PC-3 (cell line): ENCODE measurements around the gene EPB41L4A. TPM values are rescaled to one million over a fixed set of nuclear protein-coding genes. Genes with fewer than 3 reads are reported as not detected.

Experiments
- ATAC-seq: fragments of 200-7000 bp; cut with Tn5 transposase; 2 replicates; pipeline ENCODE4 v1.9.1; 2020; ENCODE audit warnings: mild to moderate bottlenecking, moderate library complexity
- BruUV-seq: library from RNA; stranded (reverse); fragments of 400-500 nt; replicated peaks from 2 replicates; lab custom pipeline; 2021; lab: Mats Ljungman, UMichigan
- CTCF ChIA-PET: fragments of 300-600 bp; sonication (Branson Sonifier 250); formaldehyde crosslinking; loops from one replicate; lab custom pipeline; 2022; ENCODE audit warnings: antibody characterized with exemption; lab: Charles Lee
- POLR2A ChIA-PET: fragments of 300-600 bp; sonication (Branson Sonifier 250); formaldehyde crosslinking; loops from one replicate; lab custom pipeline; 2022; ENCODE audit warnings: antibody characterized with exemption; ENCODE audit not compliant: unreplicated experiment; lab: Charles Lee
- DNase-seq: peaks from one replicate; pipeline ENCODE4 v3.0.0-alpha.2; 2015
- H2AFZ ChIP-seq: fragments of 300-600 bp; sonication (generic); 2 replicates; pipeline ENCODE4 v1.6.0; 2016; ENCODE audit warnings: antibody characterized with exemption, low read length
- H3F3A ChIP-seq: fragments of 300-600 bp; sonication (generic); one replicate; pipeline ENCODE4 v1.6.0; 2017; ENCODE audit warnings: antibody characterized with exemption, low read length, control low read depth, mild to moderate bottlenecking; ENCODE audit not compliant: unreplicated experiment
- H3K27ac ChIP-seq: fragments of 300-600 bp; sonication (generic); 2 replicates; pipeline ENCODE4 v1.5.1; 2016; ENCODE audit warnings: mild to moderate bottlenecking, low read length
- H3K27me3 ChIP-seq: fragments of 300-600 bp; sonication (generic); 2 replicates; pipeline ENCODE4 v1.6.1; 2016; ENCODE audit warnings: low read length, mixed read lengths
- H3K36me3 ChIP-seq: fragments of 300-600 bp; sonication (generic); 2 replicates; pipeline ENCODE4 v1.6.1; 2016; ENCODE audit warnings: low read depth, mixed run types, low read length, mixed read lengths
- H3K4me1 ChIP-seq: fragments of 300-600 bp; sonication (generic); 2 replicates; pipeline ENCODE4 v1.5.1; 2016; ENCODE audit warnings: low read length; ENCODE audit not compliant: insufficient read depth
- H3K4me2 ChIP-seq: fragments of 300-600 bp; sonication (generic); 2 replicates; pipeline ENCODE4 v1.6.0; 2016; ENCODE audit warnings: low read length
- H3K4me3 ChIP-seq: fragments of 300-600 bp; sonication (generic); 2 replicates; pipeline ENCODE4 v1.5.1; 2016; ENCODE audit warnings: mild to moderate bottlenecking, low read length, mixed read lengths
- H3K79me2 ChIP-seq: fragments of 300-600 bp; sonication (generic); 2 replicates; pipeline ENCODE4 v1.6.1; 2017; ENCODE audit warnings: low read length, mixed read lengths
- H3K9ac ChIP-seq: fragments of 300-600 bp; sonication (generic); 2 replicates; pipeline ENCODE4 v1.6.0; 2016; ENCODE audit warnings: mild to moderate bottlenecking, low read length
- H3K9me2 ChIP-seq: fragments of 300-600 bp; sonication (generic); replicated peaks from 2 replicates; pipeline ENCODE4 v1.6.1; 2016; ENCODE audit warnings: mixed run types, low read length, mixed read lengths
- H3K9me3 ChIP-seq: fragments of 300-600 bp; sonication (generic); 2 replicates; pipeline ENCODE4 v1.6.1; 2016; ENCODE audit warnings: low read length, mixed read lengths
- H4K20me1 ChIP-seq: fragments of 300-600 bp; sonication (generic); 2 replicates; pipeline ENCODE4 v1.6.1; 2016; ENCODE audit warnings: low read length, mixed read lengths
- EZH2 ChIP-seq: fragments of 300-600 bp; sonication (generic); IDR thresholded peaks from one replicate; pipeline ENCODE4 v1.6.1; 2017; ENCODE audit warnings: antibody characterized with exemption, mild to moderate bottlenecking, low read length; ENCODE audit not compliant: unreplicated experiment
- EZH2phosphoT487 ChIP-seq: fragments of 300-600 bp; sonication (generic); IDR thresholded peaks from 2 replicates; pipeline ENCODE4 v1.6.1; 2018; ENCODE audit warnings: mild to moderate bottlenecking, antibody characterized with exemption, low read length, borderline replicate concordance
- intact Hi-C: fragments of 100-400 bp; cut with micrococcal nuclease; formaldehyde crosslinking; loops from 2 replicates; pipeline ENCODE4 v1.9.0; 2023
- total RNA-seq: library from RNA; depleted of rRNA; stranded (reverse); fragments of >200 nt; gene quantifications from 2 replicates; pipeline ENCODE4 v1.2.3, GENCODE V29; 2014
- TF ChIP-seq, protein P1 (sequence below): fragments of 300-600 bp; sonication (generic); conservative IDR thresholded peaks from 2 replicates; pipeline ENCODE4 v1.5.1; 2017; ENCODE audit warnings: antibody characterized with exemption, low read depth, mild to moderate bottlenecking, low read length

The EPB41L4A gene
- total RNA-seq, 1 experiment from 2014 or later = not detected

DNA sequence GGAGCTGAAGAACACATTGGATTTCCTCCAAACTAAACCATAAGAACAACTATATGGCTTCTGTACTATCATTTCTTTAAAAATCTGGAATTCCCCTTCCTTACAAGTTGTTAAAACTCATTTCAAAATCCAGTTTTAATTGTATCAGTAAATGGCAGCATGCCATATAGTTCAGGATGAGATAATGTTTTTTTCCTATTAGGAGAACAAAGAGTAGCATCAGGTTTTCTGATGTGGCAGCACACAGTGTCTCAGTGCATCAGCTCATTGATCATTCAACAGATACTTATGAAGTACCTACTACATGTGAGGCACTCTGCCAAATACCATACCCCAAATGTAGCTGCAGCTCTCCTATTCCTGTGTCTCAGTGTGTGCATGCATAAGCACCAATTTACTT, 161.1 kb downstream of the EPB41L4A start:
- Histone ChIP-seq H3K27ac (no peak overlapping the region), H2AFZ (no peak overlapping the region), H3K9me3 (no peaks in the 10 kb centered on the region), H3K36me3 (no peaks in the 10 kb centered on the region), H3K4me2 (no peak overlapping the region), H4K20me1 (no peaks in the 10 kb centered on the region), H3K9ac (no peak overlapping the region), H3F3A (no peaks in the 10 kb centered on the region), H3K27me3 (peaks cover 76% of the 10 kb centered on the region), H3K4me1 (no peaks in the 10 kb centered on the region), H3K4me3 (no peak overlapping the region), H3K79me2 (no peaks in the 10 kb centered on the region), H3K9me2 (no peaks in the 10 kb centered on the region)
- TF ChIP-seq EZH2phosphoT487 (no peak), EZH2 (no peak)
- TF ChIP-seq, protein P1, sequence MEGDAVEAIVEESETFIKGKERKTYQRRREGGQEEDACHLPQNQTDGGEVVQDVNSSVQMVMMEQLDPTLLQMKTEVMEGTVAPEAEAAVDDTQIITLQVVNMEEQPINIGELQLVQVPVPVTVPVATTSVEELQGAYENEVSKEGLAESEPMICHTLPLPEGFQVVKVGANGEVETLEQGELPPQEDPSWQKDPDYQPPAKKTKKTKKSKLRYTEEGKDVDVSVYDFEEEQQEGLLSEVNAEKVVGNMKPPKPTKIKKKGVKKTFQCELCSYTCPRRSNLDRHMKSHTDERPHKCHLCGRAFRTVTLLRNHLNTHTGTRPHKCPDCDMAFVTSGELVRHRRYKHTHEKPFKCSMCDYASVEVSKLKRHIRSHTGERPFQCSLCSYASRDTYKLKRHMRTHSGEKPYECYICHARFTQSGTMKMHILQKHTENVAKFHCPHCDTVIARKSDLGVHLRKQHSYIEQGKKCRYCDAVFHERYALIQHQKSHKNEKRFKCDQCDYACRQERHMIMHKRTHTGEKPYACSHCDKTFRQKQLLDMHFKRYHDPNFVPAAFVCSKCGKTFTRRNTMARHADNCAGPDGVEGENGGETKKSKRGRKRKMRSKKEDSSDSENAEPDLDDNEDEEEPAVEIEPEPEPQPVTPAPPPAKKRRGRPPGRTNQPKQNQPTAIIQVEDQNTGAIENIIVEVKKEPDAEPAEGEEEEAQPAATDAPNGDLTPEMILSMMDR = no peak
- no TSS peak for BruUV-seq
- ATAC-seq = no peak
- CTCF ChIA-PET = no interaction called here
- DNase-seq = no peak
- intact Hi-C loops = no loop called here
- POLR2A ChIA-PET = no interaction called here

DNA sequence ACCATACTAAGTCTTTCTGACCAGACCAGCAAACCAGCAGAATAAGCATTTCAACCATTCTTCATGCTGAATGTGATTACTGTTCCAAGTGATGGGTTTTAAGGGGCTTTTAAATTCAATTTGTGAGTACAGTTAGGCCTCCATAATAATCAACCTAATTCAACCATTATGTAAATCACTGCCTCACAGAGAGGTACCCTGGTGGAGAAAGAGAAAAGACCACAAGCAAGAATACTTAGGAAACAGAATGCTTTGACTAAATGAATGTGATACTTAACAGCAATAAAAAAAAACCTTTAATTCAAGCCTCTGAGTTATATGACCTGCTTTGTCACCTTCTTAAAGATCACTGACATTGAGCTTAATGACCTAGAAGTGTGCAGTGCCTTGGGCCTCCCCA, 162.1 kb downstream of the EPB41L4A start:
- POLR2A ChIA-PET = no interaction called here
- Histone ChIP-seq H4K20me1 (no peaks in the 10 kb centered on the region), H3K27me3 (peaks cover 71% of the 10 kb centered on the region), H3K27ac (no peak overlapping the region), H3K4me1 (no peaks in the 10 kb centered on the region), H3K36me3 (no peaks in the 10 kb centered on the region), H2AFZ (no peak overlapping the region), H3K9ac (no peak overlapping the region), H3F3A (no peaks in the 10 kb centered on the region), H3K4me3 (no peak overlapping the region), H3K79me2 (no peaks in the 10 kb centered on the region), H3K9me2 (no peaks in the 10 kb centered on the region), H3K4me2 (no peak overlapping the region), H3K9me3 (no peaks in the 10 kb centered on the region)
- intact Hi-C loops = no loop called here
- BruUV-seq = no TSS peak
- CTCF ChIA-PET = no interaction called here
- ATAC-seq (no peak), DNase-seq (no peak)
- TF ChIP-seq EZH2phosphoT487 (no peak), EZH2 (no peak)
- TF ChIP-seq, protein P1 = no peak

DNA sequence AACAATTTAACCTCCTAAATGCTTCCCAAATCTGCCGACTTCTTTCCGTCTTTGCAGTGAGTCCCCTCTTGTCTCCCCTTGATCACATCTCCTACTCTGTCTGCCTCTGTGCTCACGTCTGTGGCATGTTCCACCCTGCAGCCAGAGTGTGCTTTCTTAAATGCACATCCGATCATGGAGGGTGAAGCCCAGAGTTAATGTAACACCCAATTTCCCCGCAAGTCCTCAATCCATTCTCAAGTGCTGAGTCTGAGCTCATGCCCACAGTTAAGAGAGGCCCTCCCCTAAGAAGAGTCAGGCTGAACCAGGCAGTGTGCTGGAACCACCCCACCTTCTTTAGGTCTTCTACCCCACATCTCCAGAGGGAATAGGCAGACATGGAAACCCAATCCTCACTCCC, 164.8 kb downstream of the EPB41L4A start:
- no TSS peak for BruUV-seq
- Histone ChIP-seq H3K4me1 (no peaks in the 10 kb centered on the region), H3K27ac (no peak overlapping the region), H3K36me3 (no peaks in the 10 kb centered on the region), H3K9ac (no peak overlapping the region), H3K9me2 (no peaks in the 10 kb centered on the region), H4K20me1 (no peaks in the 10 kb centered on the region), H3K27me3 (peaks cover 73% of the 10 kb centered on the region), H3K4me2 (no peak overlapping the region), H3F3A (no peaks in the 10 kb centered on the region), H3K9me3 (no peaks in the 10 kb centered on the region), H3K4me3 (no peak overlapping the region), H3K79me2 (no peaks in the 10 kb centered on the region), H2AFZ (no peak overlapping the region)
- intact Hi-C loops = no loop called here
- no peak for ATAC-seq
- POLR2A ChIA-PET = no interaction called here
- no peak for TF ChIP-seq EZH2phosphoT487
- TF ChIP-seq, protein P1 = no peak
- TF ChIP-seq EZH2 = no peak
- no peak for DNase-seq
- CTCF ChIA-PET = interaction anchor here (0.6 kb wide), 1 partner anchor 417 kb away, joined by 7 read pairs; no protein-coding TSS in a partner anchor
